Smooth muscle cell of the brain vasculature (primary cell): ENCODE results near the gene SMCO2.

ENCODE experiments used
- DNase-seq: peaks from one replicate; pipeline ENCODE4 v3.0.0-alpha.2; 2012; ENCODE audit warnings: low read depth, low spot score

The SMCO2 gene

GRCh38 chr12:27551172-27551840 is 104.8 kb downstream of the SMCO2 start:
- DNase-seq = no peak
